ENCODE results near the gene C19orf81. TPM values are rescaled to one million over a fixed set of nuclear protein-coding genes. Genes with fewer than 3 reads are reported as not detected.

C19orf81 gene
- total RNA-seq, 4 donors from 2014 or later, result not detected

DNA sequence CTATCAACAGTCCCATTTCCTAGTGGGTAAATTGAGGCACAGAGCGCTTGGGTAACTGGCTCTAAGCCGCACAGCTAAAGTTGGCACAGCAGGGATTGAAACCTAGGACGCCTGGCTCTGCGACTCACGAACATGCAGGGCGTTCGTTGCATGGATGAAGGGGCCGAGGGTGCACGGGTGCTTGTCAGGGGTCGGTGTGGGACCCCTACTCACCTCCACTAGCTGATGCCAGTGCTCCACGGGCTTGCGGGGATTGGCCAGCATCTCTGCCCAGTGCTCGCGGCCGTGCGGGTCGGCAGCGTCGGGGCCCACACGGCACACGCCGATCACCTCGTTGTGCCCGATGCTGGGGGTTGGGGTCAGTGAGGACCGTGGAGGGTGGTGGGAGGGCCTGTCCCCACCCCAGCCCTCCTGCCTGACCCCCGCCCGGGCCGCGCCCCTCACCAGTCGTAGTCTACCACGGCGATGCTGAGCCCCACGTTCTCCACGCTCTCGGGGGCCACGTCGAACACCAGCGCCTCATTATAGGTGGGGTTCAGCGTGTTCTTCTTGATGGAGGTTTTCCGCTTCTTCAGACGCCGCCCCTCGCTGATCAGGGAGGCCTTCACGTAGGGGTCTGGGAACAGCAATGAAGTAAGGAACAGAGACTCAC is 24.2 kb upstream of the C19orf81 start:
- Histone ChIP-seq H3K27me3 (no peaks in the 10 kb centered on the region), H3K9me3 (no peaks in the 10 kb centered on the region), H3K4me3 (no peak overlapping the region), H3K36me3 (no peaks in the 10 kb centered on the region), H3K27ac (no peak overlapping the region), H3K4me1 (no peaks in the 10 kb centered on the region)
- WGBS, 2 donors, result 92% methylated on average over 27 to 44 of the region's 44 CpGs
- TF ChIP-seq CTCF (IDR thresholded peaks at IDR 0.05) (no peak), POLR2A (IDR thresholded peaks at IDR 0.05) (no peak), EP300 (IDR thresholded peaks at IDR 0.05) (no peak)
- no peak for DNase-seq (ENCODE audit: low spot score in 2 of 2)

- Histone ChIP-seq H3K4me1 (no peaks in the 10 kb centered on the region), H3K27ac (no peak overlapping the region), H3K9me3 (no peaks in the 10 kb centered on the region), H3K27me3 (no peaks in the 10 kb centered on the region), H3K36me3 (no peaks in the 10 kb centered on the region), H3K4me3 (no peak overlapping the region)
- TF ChIP-seq EP300 (IDR thresholded peaks at IDR 0.05) (no peak), CTCF (IDR thresholded peaks at IDR 0.05) (no peak), POLR2A (IDR thresholded peaks at IDR 0.05) (no peak)
- 53 to 65% methylated on average over 4 of the region's 4 CpGs for WGBS, 2 donors
- no peak for DNase-seq (ENCODE audit: low spot score in 2 of 2)
Observed at GRCh38 chr19:50626011-50626410, 23.2 kb upstream of the C19orf81 start.

GRCh38 chr19:50626795-50627194 is 22.4 kb upstream of the C19orf81 start:
- 59 to 66% methylated on average over 4 of the region's 4 CpGs for WGBS, 2 donors
- Histone ChIP-seq H3K27ac (no peak overlapping the region), H3K4me1 (no peaks in the 10 kb centered on the region), H3K4me3 (no peak overlapping the region), H3K27me3 (no peaks in the 10 kb centered on the region), H3K36me3 (no peaks in the 10 kb centered on the region), H3K9me3 (peaks cover 0 to 6% (median 0%) of the 10 kb centered on the region in 4 donors)
- TF ChIP-seq EP300 (IDR thresholded peaks at IDR 0.05) (no peak), POLR2A (IDR thresholded peaks at IDR 0.05) (no peak), CTCF (IDR thresholded peaks at IDR 0.05) (no peak)
- DNase-seq (ENCODE audit: low spot score in 2 of 2), result no peak

DNA sequence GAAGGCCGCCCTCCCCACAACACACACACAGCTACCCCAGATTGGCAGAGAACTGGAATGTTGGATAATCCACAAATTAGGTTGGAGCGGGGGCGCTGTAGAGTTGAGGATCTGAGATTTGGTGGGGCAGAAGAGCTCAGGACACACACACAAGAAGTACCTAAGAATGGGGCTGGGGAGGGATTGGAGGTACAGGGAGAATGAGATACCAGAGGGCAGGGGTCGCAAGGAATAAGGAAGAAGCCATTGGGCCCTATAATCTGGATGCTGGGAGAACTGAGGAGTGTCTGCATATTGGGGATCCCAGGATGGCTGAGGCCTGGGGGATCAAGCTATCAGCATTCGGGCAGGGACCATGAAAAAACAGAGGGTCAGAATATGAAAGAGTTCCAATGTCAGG is 21.1 kb upstream of the C19orf81 start:
- no peak overlapping the region for H3K4me3 ChIP-seq
- H3K9me3 ChIP-seq, result peaks cover 0 to 19% (median under 1%) of the 10 kb centered on the region in 4 donors
- TF ChIP-seq EP300 (IDR thresholded peaks at IDR 0.05) (no peak), CTCF (IDR thresholded peaks at IDR 0.05) (no peak), POLR2A (IDR thresholded peaks at IDR 0.05) (no peak)
- no peak for DNase-seq (ENCODE audit: low spot score in 2 of 2)
- no peaks in the 10 kb centered on the region for H3K4me1 ChIP-seq
- no peaks in the 10 kb centered on the region for H3K27me3 ChIP-seq
- WGBS, 2 donors, result 83 to 84% methylated on average over 5 of the region's 5 CpGs
- no peaks in the 10 kb centered on the region for H3K36me3 ChIP-seq
- H3K27ac ChIP-seq, result no peak overlapping the region

DNA sequence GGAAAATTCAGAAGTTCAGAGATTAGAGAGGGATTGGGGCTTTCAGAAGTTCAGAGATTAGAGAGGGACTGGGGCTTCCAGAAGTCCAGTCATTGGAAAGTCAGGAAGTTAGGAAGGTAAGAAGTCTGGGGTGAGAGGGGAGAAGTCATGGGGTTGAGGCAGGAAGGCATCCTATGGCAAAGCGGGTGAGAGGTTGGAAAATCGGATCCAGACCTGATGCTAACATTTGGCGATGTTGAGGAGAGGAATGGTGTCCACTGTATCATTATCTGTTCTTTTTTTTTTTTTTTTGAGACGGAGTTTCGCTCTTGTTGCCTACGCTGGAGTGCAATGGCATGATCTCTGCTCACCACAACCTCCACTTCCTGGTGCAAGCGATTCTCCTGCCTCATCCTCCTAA is 20.7 kb upstream of the C19orf81 start:
- TF ChIP-seq POLR2A (IDR thresholded peaks at IDR 0.05), result no peak
- TF ChIP-seq EP300 (IDR thresholded peaks at IDR 0.05), result no peak
- no peak for TF ChIP-seq CTCF (IDR thresholded peaks at IDR 0.05)
- Histone ChIP-seq H3K27ac (no peak overlapping the region), H3K36me3 (no peaks in the 10 kb centered on the region), H3K4me3 (no peak overlapping the region), H3K27me3 (no peaks in the 10 kb centered on the region), H3K9me3 (peaks cover 0 to 23% (median 4%) of the 10 kb centered on the region in 4 donors), H3K4me1 (no peaks in the 10 kb centered on the region)
- DNase-seq (ENCODE audit: low spot score in 2 of 2), result no peak
- WGBS, 2 donors, result 87 to 89% methylated on average over 7 of the region's 7 CpGs
